GM23338 (cell line): ENCODE measurements around the gene DMRTC2. TPM values are rescaled to one million over a fixed set of nuclear protein-coding genes. Genes with fewer than 3 reads are reported as not detected.

Experiments
- ATAC-seq: fragments of 200-7000 bp; cut with Tn5 transposase; 3 replicates; pipeline ENCODE4 v1.9.1; 2020
- DNase-seq: peaks from one replicate; pipeline ENCODE4 v3.0.0-alpha.2; 2015; ENCODE audit warnings: low spot score
- H2AFZ ChIP-seq: fragments of 200-600 bp; sonication (generic); 2 replicates; pipeline ENCODE4 v1.8.0; 2016; ENCODE audit warnings: antibody characterized with exemption, mild to moderate bottlenecking, moderate library complexity
- H3F3A ChIP-seq: fragments of 200-600 bp; sonication (generic); replicated peaks from 2 replicates; pipeline ENCODE4 v1.8.0; 2017; ENCODE audit warnings: antibody characterized with exemption, mixed run types, low read depth
- H3K27ac ChIP-seq: fragments of 200-600 bp; sonication (generic); 2 replicates; pipeline ENCODE4 v1.6.1; 2016; ENCODE audit warnings: low read depth
- H3K27me3 ChIP-seq: fragments of 200-600 bp; sonication (generic); 2 replicates; pipeline ENCODE4 v1.8.0; 2016; ENCODE audit warnings: mild to moderate bottlenecking, mixed run types, moderate library complexity; ENCODE audit not compliant: insufficient read depth
- H3K36me3 ChIP-seq: fragments of 200-600 bp; sonication (generic); 2 replicates; pipeline ENCODE4 v1.8.0; 2016; ENCODE audit warnings: mild to moderate bottlenecking; ENCODE audit not compliant: insufficient read depth
- H3K4me1 ChIP-seq: fragments of 200-600 bp; sonication (generic); 2 replicates; pipeline ENCODE4 v1.8.0; 2016; ENCODE audit warnings: mild to moderate bottlenecking, moderate library complexity; ENCODE audit not compliant: insufficient read depth
- H3K4me2 ChIP-seq: fragments of 200-600 bp; sonication (generic); 2 replicates; pipeline ENCODE4 v1.7.1; 2017; ENCODE audit warnings: mixed run types
- H3K4me3 ChIP-seq: fragments of 200-600 bp; sonication (generic); 2 replicates; pipeline ENCODE4 v1.6.1; 2016; ENCODE audit warnings: mixed run types
- H3K79me2 ChIP-seq: fragments of 200-600 bp; sonication (generic); replicated peaks from 2 replicates; pipeline ENCODE4 v1.8.0; 2017; ENCODE audit warnings: mild to moderate bottlenecking; ENCODE audit not compliant: insufficient read depth
- H3K9me2 ChIP-seq: fragments of 200-600 bp; sonication (generic); 2 replicates; pipeline ENCODE4 v1.8.0; 2017; ENCODE audit not compliant: insufficient read depth
- H4K20me1 ChIP-seq: fragments of 200-600 bp; sonication (generic); replicated peaks from 2 replicates; pipeline ENCODE4 v1.8.0; 2017; ENCODE audit warnings: mild to moderate bottlenecking; ENCODE audit not compliant: insufficient read depth
- H3K27ac Mint-ChIP-seq: 2 replicates; pipeline ENCODE4 v1.8.0; 2020; ENCODE audit warnings: inconsistent platforms, mild to moderate bottlenecking, moderate library complexity, mixed read lengths
- H3K27me3 Mint-ChIP-seq: 3 replicates; pipeline ENCODE4 v1.8.0; 2022; ENCODE audit warnings: low read depth, mild to moderate bottlenecking, moderate library complexity, mixed read lengths, inconsistent platforms; ENCODE audit not compliant: insufficient read depth, poor library complexity
- H3K36me3 Mint-ChIP-seq: 3 replicates; pipeline ENCODE4 v1.8.0; 2021; ENCODE audit warnings: low read depth, mild to moderate bottlenecking, inconsistent platforms, moderate library complexity, mixed read lengths
- H3K4me1 Mint-ChIP-seq: 3 replicates; pipeline ENCODE4 v1.8.0; 2020; ENCODE audit warnings: mild to moderate bottlenecking, inconsistent platforms, mixed read lengths
- H3K4me3 Mint-ChIP-seq: 3 replicates; pipeline ENCODE4 v1.8.0; 2021; ENCODE audit warnings: moderate library complexity, mild to moderate bottlenecking, inconsistent platforms, mixed read lengths
- H3K9me3 Mint-ChIP-seq: 3 replicates; pipeline ENCODE4 v1.8.0; 2020; ENCODE audit warnings: moderate library complexity, mild to moderate bottlenecking, inconsistent platforms, mixed read lengths
- EZH2 ChIP-seq: fragments of 200-600 bp; sonication (generic); IDR thresholded peaks from one replicate; pipeline ENCODE4 v1.8.0; 2017; ENCODE audit warnings: antibody characterized with exemption, mild to moderate bottlenecking, low read depth; ENCODE audit not compliant: unreplicated experiment
- NANOG ChIP-seq: IDR thresholded peaks from 2 replicates; pipeline ENCODE4 v1.6.1; 2016; ENCODE audit warnings: antibody characterized with exemption, borderline replicate concordance
- POLR2AphosphoS5 ChIP-seq: IDR thresholded peaks from 2 replicates; pipeline ENCODE4 v1.6.1; 2016; ENCODE audit warnings: antibody characterized with exemption, low read depth
- ZNF114 ChIP-seq: fragments of 250-450 bp; sonication (Bioruptor Pico); IDR thresholded peaks from 2 replicates; pipeline ENCODE4 v1.5.0; 2020; ENCODE audit warnings: mild to moderate bottlenecking, moderate library complexity
- ZNF331 ChIP-seq: fragments of 250-450 bp; sonication (Bioruptor Pico); IDR thresholded peaks from 2 replicates; pipeline ENCODE4 v1.5.0; 2020; ENCODE audit warnings: low read depth, mild to moderate bottlenecking, moderate library complexity
- polyA plus RNA-seq: library from polyadenylated mRNA; unstranded; fragments of >200 nt; fragmentation: Nextera tagmentation; extraction: Ambion mirVana; gene quantifications from 2 replicates; pipeline ENCODE4 v1.2.1, GENCODE V29; 2016
- total RNA-seq: library from RNA; depleted of rRNA; stranded (reverse); fragments of >200 nt; shearing (Covaris generic); gene quantifications from 2 replicates; pipeline ENCODE4 v1.2.3, GENCODE V29; 2014
- TF ChIP-seq, protein P1 (sequence below): fragments of 250-450 bp; sonication (Bioruptor Pico); IDR thresholded peaks from 2 replicates; pipeline ENCODE4 v1.5.0; 2020; ENCODE audit warnings: mild to moderate bottlenecking, moderate library complexity

The DMRTC2 gene
- total and polyA plus RNA-seq, 2 experiments from 2014 or later: 0.21 TPM; not detected in 1

DNA sequence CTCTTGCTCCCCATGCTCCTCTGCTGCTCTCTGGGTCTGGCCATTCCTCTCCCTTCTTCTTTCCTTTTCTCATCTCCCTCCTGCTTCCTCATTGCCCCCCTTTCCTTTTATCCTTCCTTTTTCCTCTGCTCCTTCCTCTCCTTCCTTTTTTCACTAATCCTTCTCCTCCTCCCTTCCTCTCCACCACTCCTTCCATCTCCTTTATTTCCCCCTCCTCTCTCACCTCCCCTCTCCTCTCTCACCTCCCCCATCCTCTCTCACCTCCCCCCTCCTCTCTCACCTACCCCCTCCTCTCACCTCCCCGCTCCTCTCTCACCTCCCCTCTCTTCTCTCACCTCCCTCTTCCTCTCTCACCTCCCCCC is 51.7 kb downstream of the DMRTC2 start (continued):
- TF ChIP-seq, protein P1, sequence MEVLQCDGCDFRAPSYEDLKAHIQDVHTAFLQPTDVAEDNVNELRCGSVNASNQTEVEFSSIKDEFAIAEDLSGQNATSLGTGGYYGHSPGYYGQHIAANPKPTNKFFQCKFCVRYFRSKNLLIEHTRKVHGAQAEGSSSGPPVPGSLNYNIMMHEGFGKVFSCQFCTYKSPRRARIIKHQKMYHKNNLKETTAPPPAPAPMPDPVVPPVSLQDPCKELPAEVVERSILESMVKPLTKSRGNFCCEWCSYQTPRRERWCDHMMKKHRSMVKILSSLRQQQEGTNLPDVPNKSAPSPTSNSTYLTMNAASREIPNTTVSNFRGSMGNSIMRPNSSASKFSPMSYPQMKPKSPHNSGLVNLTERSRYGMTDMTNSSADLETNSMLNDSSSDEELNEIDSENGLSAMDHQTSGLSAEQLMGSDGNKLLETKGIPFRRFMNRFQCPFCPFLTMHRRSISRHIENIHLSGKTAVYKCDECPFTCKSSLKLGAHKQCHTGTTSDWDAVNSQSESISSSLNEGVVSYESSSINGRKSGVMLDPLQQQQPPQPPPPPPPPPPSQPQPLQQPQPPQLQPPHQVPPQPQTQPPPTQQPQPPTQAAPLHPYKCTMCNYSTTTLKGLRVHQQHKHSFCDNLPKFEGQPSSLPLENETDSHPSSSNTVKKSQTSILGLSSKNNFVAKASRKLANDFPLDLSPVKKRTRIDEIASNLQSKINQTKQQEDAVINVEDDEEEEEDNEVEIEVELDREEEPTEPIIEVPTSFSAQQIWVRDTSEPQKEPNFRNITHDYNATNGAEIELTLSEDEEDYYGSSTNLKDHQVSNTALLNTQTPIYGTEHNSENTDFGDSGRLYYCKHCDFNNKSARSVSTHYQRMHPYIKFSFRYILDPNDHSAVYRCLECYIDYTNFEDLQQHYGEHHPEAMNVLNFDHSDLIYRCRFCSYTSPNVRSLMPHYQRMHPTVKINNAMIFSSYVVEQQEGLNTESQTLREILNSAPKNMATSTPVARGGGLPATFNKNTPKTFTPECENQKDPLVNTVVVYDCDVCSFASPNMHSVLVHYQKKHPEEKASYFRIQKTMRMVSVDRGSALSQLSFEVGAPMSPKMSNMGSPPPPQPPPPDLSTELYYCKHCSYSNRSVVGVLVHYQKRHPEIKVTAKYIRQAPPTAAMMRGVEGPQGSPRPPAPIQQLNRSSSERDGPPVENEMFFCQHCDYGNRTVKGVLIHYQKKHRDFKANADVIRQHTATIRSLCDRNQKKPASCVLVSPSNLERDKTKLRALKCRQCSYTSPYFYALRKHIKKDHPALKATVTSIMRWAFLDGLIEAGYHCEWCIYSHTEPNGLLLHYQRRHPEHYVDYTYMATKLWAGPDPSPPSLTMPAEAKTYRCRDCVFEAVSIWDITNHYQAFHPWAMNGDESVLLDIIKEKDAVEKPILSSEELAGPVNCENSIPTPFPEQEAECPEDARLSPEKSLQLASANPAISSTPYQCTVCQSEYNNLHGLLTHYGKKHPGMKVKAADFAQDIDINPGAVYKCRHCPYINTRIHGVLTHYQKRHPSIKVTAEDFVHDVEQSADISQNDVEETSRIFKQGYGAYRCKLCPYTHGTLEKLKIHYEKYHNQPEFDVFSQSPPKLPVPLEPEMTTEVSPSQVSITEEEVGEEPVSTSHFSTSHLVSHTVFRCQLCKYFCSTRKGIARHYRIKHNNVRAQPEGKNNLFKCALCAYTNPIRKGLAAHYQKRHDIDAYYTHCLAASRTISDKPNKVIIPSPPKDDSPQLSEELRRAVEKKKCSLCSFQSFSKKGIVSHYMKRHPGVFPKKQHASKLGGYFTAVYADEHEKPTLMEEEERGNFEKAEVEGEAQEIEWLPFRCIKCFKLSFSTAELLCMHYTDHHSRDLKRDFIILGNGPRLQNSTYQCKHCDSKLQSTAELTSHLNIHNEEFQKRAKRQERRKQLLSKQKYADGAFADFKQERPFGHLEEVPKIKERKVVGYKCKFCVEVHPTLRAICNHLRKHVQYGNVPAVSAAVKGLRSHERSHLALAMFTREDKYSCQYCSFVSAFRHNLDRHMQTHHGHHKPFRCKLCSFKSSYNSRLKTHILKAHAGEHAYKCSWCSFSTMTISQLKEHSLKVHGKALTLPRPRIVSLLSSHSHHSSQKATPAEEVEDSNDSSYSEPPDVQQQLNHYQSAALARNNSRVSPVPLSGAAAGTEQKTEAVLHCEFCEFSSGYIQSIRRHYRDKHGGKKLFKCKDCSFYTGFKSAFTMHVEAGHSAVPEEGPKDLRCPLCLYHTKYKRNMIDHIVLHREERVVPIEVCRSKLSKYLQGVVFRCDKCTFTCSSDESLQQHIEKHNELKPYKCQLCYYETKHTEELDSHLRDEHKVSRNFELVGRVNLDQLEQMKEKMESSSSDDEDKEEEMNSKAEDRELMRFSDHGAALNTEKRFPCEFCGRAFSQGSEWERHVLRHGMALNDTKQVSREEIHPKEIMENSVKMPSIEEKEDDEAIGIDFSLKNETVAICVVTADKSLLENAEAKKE (CRISPR knock-in tag): no peak

DNA sequence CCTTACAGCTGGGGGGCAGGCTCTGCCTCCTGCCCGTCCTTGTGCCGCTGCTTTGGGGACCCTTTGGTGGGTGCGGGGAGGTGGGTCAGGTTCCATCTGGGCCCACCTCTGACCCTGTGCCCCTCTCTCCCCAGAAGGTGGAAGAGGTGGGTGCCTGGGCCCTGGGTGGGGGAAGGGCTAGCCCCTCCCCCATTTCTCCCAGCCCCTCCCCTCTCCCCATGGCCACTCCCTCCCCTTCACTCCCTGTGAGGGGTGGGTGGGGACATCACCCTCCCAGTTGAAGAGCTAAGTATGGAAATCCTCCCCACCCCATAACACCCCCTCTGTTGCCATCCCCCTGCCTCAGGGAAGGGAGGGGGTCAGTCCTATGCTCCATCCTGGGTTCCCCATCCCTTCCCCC is 52.3 kb downstream of the DMRTC2 start:
- Histone ChIP-seq H3K79me2 (no peaks in the 10 kb centered on the region), H3F3A (peaks cover 5% of the 10 kb centered on the region; the same call in 1 of the 2 replicates), H2AFZ (no peak overlapping the region), H3K9me2 (no peaks in the 10 kb centered on the region), H3K27ac (no peak overlapping the region), H3K4me2 (no peak overlapping the region), H4K20me1 (no peaks in the 10 kb centered on the region; the same call in 1 of the 2 replicates), H3K36me3 (0 out of 2 replicates have a peak, but pooled peaks cover 4% of the 10 kb centered on the region), H3K27me3 (no peaks in the 10 kb centered on the region), H3K4me1 (0 out of 2 replicates have a peak, but pooled peaks cover 6% of the 10 kb centered on the region), H3K4me3 (no peak overlapping the region)
- DNase-seq: no peak
- peaks cover 30% of the 10 kb centered on the region for H3K36me3 Mint-ChIP-seq
- peaks cover 10% of the 10 kb centered on the region for H3K27me3 Mint-ChIP-seq
- no peak overlapping the region for H3K27ac Mint-ChIP-seq
- no peaks in the 10 kb centered on the region for H3K9me3 Mint-ChIP-seq
- H3K4me3 Mint-ChIP-seq: no peak overlapping the region
- ATAC-seq: peak; percentile 41
- H3K4me1 Mint-ChIP-seq: peaks cover 22% of the 10 kb centered on the region
- TF ChIP-seq, protein P1 (CRISPR knock-in tag): no peak
- TF ChIP-seq NANOG (no peak), POLR2AphosphoS5 (no peak), EZH2 (no peak), ZNF331 (CRISPR knock-in tag) (no peak), ZNF114 (CRISPR knock-in tag) (no peak)
